Mesenchymal stem cell (in vitro differentiated cells and primary cell): ENCODE measurements around the gene RPS3A. TPM values are rescaled to one million over a fixed set of nuclear protein-coding genes. Genes with fewer than 3 reads are reported as not detected.
"Not testable (repeated sequence)": the region's sequence is repeated elsewhere in the genome, so short reads cannot be mapped to it uniquely, and the experiment has no call there.

Experiments
- DNase-seq: peaks from one replicate; pipeline ENCODE4 v3.0.0-alpha.2; 2013
- H2AFZ ChIP-seq: one replicate; pipeline ENCODE4 v1.6.1; 2013; ENCODE audit warnings: low read depth, mild to moderate bottlenecking, control low read depth, inconsistent platforms, low read length, moderate library complexity
- H2AK5ac ChIP-seq: 2 replicates; pipeline ENCODE4 v1.6.1; 2013; ENCODE audit warnings: low read length, moderate library complexity, mild to moderate bottlenecking, inconsistent platforms; ENCODE audit not compliant: severe bottlenecking
- H2BK120ac ChIP-seq: one replicate; pipeline ENCODE4 v1.6.1; 2013; ENCODE audit warnings: low read depth, mild to moderate bottlenecking, inconsistent platforms, low read length, moderate library complexity
- H2BK12ac ChIP-seq, 2 experiments: one replicate each; pipeline ENCODE4 v1.6.1; 2013; ENCODE audit warnings: inconsistent platforms in 2 of 2, low read length in 2 of 2, mild to moderate bottlenecking in 2 of 2, moderate library complexity in 2 of 2, control low read depth in 1 of 2
- H2BK15ac ChIP-seq: one replicate; pipeline ENCODE4 v1.6.1; 2013; ENCODE audit warnings: mild to moderate bottlenecking, low read depth, inconsistent platforms; ENCODE audit not compliant: poor library complexity, severe bottlenecking
- H2BK5ac ChIP-seq: 2 replicates; pipeline ENCODE4 v1.6.1; 2013; ENCODE audit warnings: low read depth, mild to moderate bottlenecking, low read length, control low read depth, inconsistent platforms; ENCODE audit not compliant: poor library complexity, severe bottlenecking
- H3K14ac ChIP-seq, 2 experiments: one replicate each; pipeline ENCODE4 v1.6.1; 2013; ENCODE audit warnings: inconsistent platforms in 2 of 2, low read length in 2 of 2, control low read depth in 1 of 2, mild to moderate bottlenecking in 1 of 2, moderate library complexity in 1 of 2
- H3K18ac ChIP-seq, 2 experiments: one replicate each; pipeline ENCODE4 v1.6.1; 2013; ENCODE audit warnings: inconsistent platforms in 2 of 2, low read length in 2 of 2, control low read depth in 1 of 2, low read depth in 1 of 2, mild to moderate bottlenecking in 1 of 2
- H3K23ac ChIP-seq, 2 experiments: one replicate each; pipeline ENCODE4 v1.6.1; 2013; ENCODE audit warnings: inconsistent platforms in 2 of 2, low read length in 2 of 2, mild to moderate bottlenecking in 2 of 2, moderate library complexity in 2 of 2, control low read depth in 1 of 2
- H3K27ac ChIP-seq: 2 replicates; pipeline ENCODE4 v1.5.1; 2013; ENCODE audit warnings: mild to moderate bottlenecking, moderate library complexity, low read length, control low read depth, inconsistent platforms; ENCODE audit not compliant: poor library complexity, severe bottlenecking
- H3K27me3 ChIP-seq, 2 experiments: 2 replicates each; pipeline versions ENCODE4 v1.6.1 to v1.7.0; 2013; ENCODE audit warnings: low read length in 2 of 2, mild to moderate bottlenecking in 2 of 2, moderate library complexity in 2 of 2, control low read depth in 1 of 2, inconsistent platforms in 1 of 2; ENCODE audit not compliant: control insufficient read depth in 1 of 2, insufficient read depth in 1 of 2
- H3K36me3 ChIP-seq, 2 experiments: 2 replicates each; pipeline versions ENCODE4 v1.6.1 to v1.7.0; 2013; ENCODE audit warnings: low read length in 2 of 2, control low read depth in 1 of 2, inconsistent platforms in 1 of 2, low read depth in 1 of 2, mild to moderate bottlenecking in 1 of 2; ENCODE audit not compliant: insufficient read depth in 2 of 2, control insufficient read depth in 1 of 2
- H3K4ac ChIP-seq, 2 experiments: one replicate each; pipeline ENCODE4 v1.6.1; 2013; ENCODE audit warnings: inconsistent platforms in 2 of 2, low read length in 2 of 2, mild to moderate bottlenecking in 2 of 2, moderate library complexity in 2 of 2, control low read depth in 1 of 2, low read depth in 1 of 2
- H3K4me1 ChIP-seq: 2 replicates; pipeline ENCODE4 v1.6.1; 2013; ENCODE audit warnings: low read depth, low read length, control low read depth; ENCODE audit not compliant: control insufficient read depth, insufficient read depth
- H3K4me2 ChIP-seq: 2 replicates; pipeline ENCODE4 v1.6.1; 2013; ENCODE audit warnings: low read length, mild to moderate bottlenecking, inconsistent platforms; ENCODE audit not compliant: poor library complexity, severe bottlenecking
- H3K4me3 ChIP-seq, 2 experiments: 2 replicates each; pipeline versions ENCODE4 v1.5.1 to v1.7.0; 2013; ENCODE audit warnings: low read length in 2 of 2, mild to moderate bottlenecking in 2 of 2, control low read depth in 1 of 2, low read depth in 1 of 2; ENCODE audit not compliant: insufficient read depth in 1 of 2
- H3K79me1 ChIP-seq: replicated peaks from 2 replicates; pipeline ENCODE4 v1.6.1; 2013; ENCODE audit warnings: mild to moderate bottlenecking, control low read depth, low read length, inconsistent platforms; ENCODE audit not compliant: poor library complexity, severe bottlenecking
- H3K9ac ChIP-seq: 2 replicates; pipeline ENCODE4 v1.7.0; 2013; ENCODE audit warnings: mild to moderate bottlenecking, low read length, moderate library complexity
- H3K9me3 ChIP-seq: 2 replicates; pipeline ENCODE4 v1.7.0; 2013; ENCODE audit warnings: mild to moderate bottlenecking, low read length; ENCODE audit not compliant: control insufficient read depth
- H4K8ac ChIP-seq: one replicate; pipeline ENCODE4 v1.6.1; 2013; ENCODE audit warnings: inconsistent platforms, mild to moderate bottlenecking, low read length, moderate library complexity
- H4K91ac ChIP-seq: one replicate; pipeline ENCODE4 v1.6.1; 2013; ENCODE audit warnings: mild to moderate bottlenecking, low read length, inconsistent platforms
- WGBS: methylation state at CpG from one replicate; pipeline ENCODE4 v1.1.7; 2013; ENCODE audit warnings: mixed read lengths; 5-methylcytosine and 5-hydroxymethylcytosine counted together
- polyA plus RNA-seq, 2 experiments: library from polyadenylated mRNA; stranded (reverse); fragments of 200-250 nt; gene quantifications; one replicate each; pipeline ENCODE4 v1.2.3, GENCODE V29; 2013

RPS3A gene
- 3,246 TPM for polyA plus RNA-seq (2013, experiment 1 of 2)
- 3,402 TPM for polyA plus RNA-seq (2013, experiment 2 of 2)

DNA sequence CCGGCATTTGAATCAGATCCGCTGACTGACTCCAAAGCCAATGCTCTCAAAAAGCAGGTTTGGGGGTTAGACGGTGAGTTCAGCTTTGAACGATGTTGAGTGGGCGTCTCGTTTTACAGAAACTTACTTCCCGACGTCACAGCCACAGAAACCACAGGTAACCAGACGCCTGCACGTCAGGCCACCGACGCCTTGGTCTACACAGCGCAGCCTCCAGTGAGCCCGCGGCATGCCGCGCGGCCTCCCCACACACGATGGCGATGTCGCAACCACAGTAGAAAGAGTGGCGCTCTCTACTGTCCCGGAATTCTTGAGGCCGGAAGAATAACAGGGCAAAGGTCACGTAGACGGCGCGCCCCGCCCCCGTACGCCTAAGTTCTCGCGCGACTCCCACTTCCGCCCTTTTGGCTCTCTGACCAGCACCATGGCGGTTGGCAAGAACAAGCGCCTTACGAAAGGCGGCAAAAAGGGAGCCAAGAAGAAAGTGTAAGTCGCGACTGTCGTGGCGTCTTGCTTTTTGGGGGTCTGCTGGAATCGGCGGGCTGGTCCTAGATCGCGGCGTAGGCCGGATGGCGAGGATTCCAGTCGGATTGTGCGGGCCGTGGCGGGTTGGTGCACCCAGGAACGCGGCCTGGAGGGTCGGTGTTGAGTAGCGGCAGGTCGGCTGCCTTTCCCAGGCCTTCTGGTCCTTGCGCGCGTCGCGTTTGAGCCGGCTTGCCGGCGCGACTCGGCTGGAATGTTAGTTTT lies at the start of gene RPS3A:
Gene RPS3A (plus strand): TSS at position 400 of the 747 bp plus-strand sequence. CDS start 25 bp downstream, at position 425.
- Histone ChIP-seq H3K4me3 (peak within 1 kb of the TSS; percentile 82 to 99), H3K4ac (peak within 1 kb of the TSS; percentile 50 to 78), H4K8ac (peak within 1 kb of the TSS; percentile 90), H3K9ac (peak within 1 kb of the TSS; percentile 98), H3K23ac (peak within 1 kb of the TSS in 1 of 2 experiments; percentile 73), H4K91ac (peak within 1 kb of the TSS; percentile 48), H3K27me3 (no peaks in the 10 kb centered on the region), H3K14ac (peak within 1 kb of the TSS in 1 of 2 experiments; percentile 88), H3K36me3 (peaks cover 5 to 40% of the 10 kb centered on the region in 2 experiments), H2BK15ac (peak within 1 kb of the TSS; percentile 15), H2BK5ac (peak within 1 kb of the TSS; percentile 91), H2AK5ac (peak within 1 kb of the TSS; percentile 2), H2AFZ (peak within 1 kb of the TSS; percentile 86), H3K18ac (peak within 1 kb of the TSS; percentile 90 to 94), H3K4me2 (peak within 1 kb of the TSS; percentile 76), H3K27ac (peak within 1 kb of the TSS; percentile 78), H3K9me3 (no peaks in the 10 kb centered on the region), H3K4me1 (peaks cover 1% of the 10 kb centered on the region), H2BK12ac (peak within 1 kb of the TSS in 1 of 2 experiments; percentile 73), H3K79me1 (no peaks in the 10 kb centered on the region), H2BK120ac (no peak within 1 kb of the TSS)
- peak; percentile 97 for DNase-seq
- WGBS: 2% methylated on average over 69 of the region's 69 CpGs

DNA sequence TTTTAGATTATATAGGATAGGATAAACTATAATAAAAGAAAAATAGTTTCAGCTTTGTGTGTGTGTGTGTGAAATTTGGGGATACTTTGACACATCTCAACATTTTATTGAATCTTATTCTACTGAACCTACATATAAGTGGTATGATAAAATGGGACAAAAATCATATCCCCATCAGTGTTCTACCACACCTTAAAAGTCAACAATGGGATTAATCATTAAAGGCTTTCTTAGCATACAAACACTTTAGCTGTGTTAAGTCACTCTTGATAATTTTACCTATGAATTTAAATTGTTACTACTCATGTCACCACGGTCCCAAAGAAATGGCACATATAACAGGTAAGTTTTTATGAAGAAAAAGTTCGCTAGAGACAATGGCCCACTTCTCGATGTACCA lies 46.6 kb upstream of the RPS3A start:
- Histone ChIP-seq H3K4me2 (no peak overlapping the region), H3K36me3 (no peaks in the 10 kb centered on the region), H3K4me3 (no peak overlapping the region), H3K18ac (no peak overlapping the region), H3K9ac (no peak overlapping the region), H3K4me1 (peaks cover 2% of the 10 kb centered on the region), H3K4ac (no peak overlapping the region), H3K79me1 (no peaks in the 10 kb centered on the region), H2BK15ac (no peak overlapping the region), H2BK12ac (no peak overlapping the region), H2BK120ac (no peak overlapping the region), H4K91ac (no peak overlapping the region), H3K9me3 (no peaks in the 10 kb centered on the region), H3K27me3 (no peaks in the 10 kb centered on the region), H2AK5ac (no peak overlapping the region), H3K23ac (no peak overlapping the region), H3K27ac (no peak overlapping the region), H3K14ac (no peak overlapping the region), H4K8ac (no peak overlapping the region), H2BK5ac (no peak overlapping the region), H2AFZ (no peak overlapping the region)
- WGBS: 88% methylated on average over 3 of the region's 3 CpGs
- DNase-seq: no peak

DNA sequence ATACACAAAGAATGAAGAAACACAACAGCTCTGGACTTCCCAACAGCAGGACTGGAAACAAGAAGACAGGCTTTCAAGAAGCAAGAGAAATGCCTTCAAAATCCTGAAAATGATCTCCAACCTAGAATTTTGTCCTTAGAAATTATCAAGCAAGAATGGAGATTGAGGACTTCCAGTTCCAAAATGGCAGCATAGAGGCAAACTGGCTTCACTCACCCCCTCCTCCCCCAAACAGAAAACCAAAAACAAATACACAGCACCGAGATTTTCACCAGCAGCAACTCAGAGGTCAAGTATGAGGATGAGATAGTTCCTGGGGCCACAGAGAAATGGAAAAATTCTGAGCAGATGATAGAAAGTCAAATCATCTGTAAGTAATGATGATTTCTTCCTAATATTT lies 43.9 kb upstream of the RPS3A start:
- Histone ChIP-seq H3K23ac (no peak overlapping the region), H3K4me2 (no peak overlapping the region), H3K9ac (no peak overlapping the region), H4K8ac (no peak overlapping the region), H3K9me3 (no peaks in the 10 kb centered on the region), H3K4me1 (no peaks in the 10 kb centered on the region), H3K18ac (no peak overlapping the region), H2BK120ac (no peak overlapping the region), H3K14ac (no peak overlapping the region), H3K27ac (no peak overlapping the region), H3K4me3 (no peak overlapping the region), H2BK15ac (no peak overlapping the region), H3K36me3 (no peaks in the 10 kb centered on the region), H2AFZ (no peak overlapping the region), H3K4ac (no peak overlapping the region), H2AK5ac (no peak overlapping the region), H4K91ac (no peak overlapping the region), H3K27me3 (no peaks in the 10 kb centered on the region), H2BK5ac (no peak overlapping the region), H3K79me1 (no peaks in the 10 kb centered on the region), H2BK12ac (no peak overlapping the region)
- no peak for DNase-seq
- WGBS: no CpG with 5 or more reads among the region's 1 CpG

- not testable (repeated sequence) for H2AFZ ChIP-seq, H3K79me1 ChIP-seq, H3K36me3 ChIP-seq, H3K27me3 ChIP-seq, H4K91ac ChIP-seq, H2BK12ac ChIP-seq, H4K8ac ChIP-seq, H2BK5ac ChIP-seq, H2BK15ac ChIP-seq, H3K27ac ChIP-seq, H3K23ac ChIP-seq, H3K4ac ChIP-seq, H3K9ac ChIP-seq, H2AK5ac ChIP-seq, H3K4me3 ChIP-seq, H3K4me2 ChIP-seq, H3K18ac ChIP-seq, H3K14ac ChIP-seq, H3K9me3 ChIP-seq, H2BK120ac ChIP-seq, DNase-seq, H3K4me1 ChIP-seq
- 100% methylated on average over 3 of the region's 3 CpGs for WGBS
Measured at GRCh38 chr4:151063143-151063542, 36.3 kb upstream of the RPS3A start.
